ENCODE measurements around the gene SERTAD1. TPM values are rescaled to one million over a fixed set of nuclear protein-coding genes. Genes with fewer than 3 reads are reported as not detected.

Gene SERTAD1
- total RNA-seq, 2 donors from 2014 or later: 12.7 to 27.2 TPM

- Histone ChIP-seq H3K27me3 (no peaks in the 10 kb centered on the region), H3K4me3 (no peak overlapping the region), H3K27ac (no peak overlapping the region), H3K9me3 (no peaks in the 10 kb centered on the region), H3K4me1 (peaks cover 0 to 5% of the 10 kb centered on the region in 2 donors), H3K36me3 (no peaks in the 10 kb centered on the region)
- no peak for DNase-seq (ENCODE audit: low spot score)
- no peak for TF ChIP-seq CTCF (IDR thresholded peaks at IDR 0.05)
These were observed 28.8 kb downstream of the SERTAD1 start for GRCh38 chr19:40396886-40397567.

- no peak for TF ChIP-seq CTCF (IDR thresholded peaks at IDR 0.05)
- Histone ChIP-seq H3K4me3 (no peak overlapping the region), H3K4me1 (peaks cover 0 to 5% of the 10 kb centered on the region in 2 donors), H3K27me3 (no peaks in the 10 kb centered on the region), H3K9me3 (no peaks in the 10 kb centered on the region), H3K36me3 (no peaks in the 10 kb centered on the region), H3K27ac (no peak overlapping the region)
- no peak for DNase-seq (ENCODE audit: low spot score)
These were observed 29.8 kb downstream of the SERTAD1 start for GRCh38 chr19:40395956-40396355.

- Histone ChIP-seq H3K36me3 (no peaks in the 10 kb centered on the region), H3K4me3 (no peak overlapping the region), H3K9me3 (no peaks in the 10 kb centered on the region), H3K27ac (no peak overlapping the region), H3K27me3 (no peaks in the 10 kb centered on the region), H3K4me1 (peaks cover 0 to 5% of the 10 kb centered on the region in 2 donors)
- no peak for DNase-seq (ENCODE audit: low spot score)
- no peak for TF ChIP-seq CTCF (IDR thresholded peaks at IDR 0.05)
These were observed 31.0 kb downstream of the SERTAD1 start for GRCh38 chr19:40394816-40395210.

- H3K4me1 ChIP-seq: peaks cover 0 to 5% of the 10 kb centered on the region in 2 donors
- DNase-seq (ENCODE audit: low spot score): no peak
- no peaks in the 10 kb centered on the region for H3K27me3 ChIP-seq
- no peaks in the 10 kb centered on the region for H3K36me3 ChIP-seq
- no peak overlapping the region for H3K27ac ChIP-seq
- H3K9me3 ChIP-seq: no peaks in the 10 kb centered on the region
- H3K4me3 ChIP-seq: no peak overlapping the region
- TF ChIP-seq CTCF (IDR thresholded peaks at IDR 0.05): no peak
These were observed 31.6 kb downstream of the SERTAD1 start for GRCh38 chr19:40393894-40394815.

- no peaks in the 10 kb centered on the region for H3K36me3 ChIP-seq
- no peaks in the 10 kb centered on the region for H3K9me3 ChIP-seq
- no peak overlapping the region for H3K4me3 ChIP-seq
- H3K4me1 ChIP-seq: no peaks in the 10 kb centered on the region
- DNase-seq (ENCODE audit: low spot score): no peak
- H3K27ac ChIP-seq: no peak overlapping the region
- TF ChIP-seq CTCF (IDR thresholded peaks at IDR 0.05): peak in 1 of 2 donors; percentile 48
- H3K27me3 ChIP-seq: no peaks in the 10 kb centered on the region
These were observed 32.8 kb downstream of the SERTAD1 start for GRCh38 chr19:40392894-40393517.

Data from right atrium auricular region (tissue), 2 donors.